Measurements from ENCODE around the gene RAET1E.
"Not testable (repeated sequence)": the region's sequence is repeated elsewhere in the genome, so short reads cannot be mapped to it uniquely, and the experiment has no call there.

RAET1E gene

GRCh38 chr6:149909701-149910470, 12.0 kb upstream of the RAET1E start:
- DNase-seq (ENCODE audit: low read depth): no peak

- not testable (repeated sequence) for DNase-seq (ENCODE audit: low read depth)
Observed at GRCh38 chr6:149908480-149908879, 10.6 kb upstream of the RAET1E start.

DNA sequence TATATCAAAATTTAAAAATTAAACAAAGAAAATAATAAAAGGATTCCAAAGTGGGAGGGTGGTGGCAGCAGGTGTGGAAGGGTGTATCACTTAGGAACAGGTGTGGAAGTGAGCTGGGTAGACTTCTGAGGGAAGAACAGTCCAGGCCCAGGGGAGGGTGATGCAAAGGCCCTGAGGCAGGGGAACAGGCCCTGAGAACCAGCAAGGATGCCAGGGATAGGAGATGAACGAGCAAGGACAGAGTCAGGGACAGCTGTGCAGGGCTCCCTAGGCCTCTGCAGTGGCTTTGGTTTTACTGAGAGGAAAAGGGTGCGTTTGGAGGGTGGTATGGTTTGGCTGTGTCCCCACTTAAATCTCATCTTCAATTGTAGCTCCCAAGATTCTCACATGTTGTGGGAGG, 9.4 kb upstream of the RAET1E start:
- no peak for DNase-seq (ENCODE audit: low read depth)

GRCh38 chr6:149906405-149906804, 8.5 kb upstream of the RAET1E start:
- DNase-seq (ENCODE audit: low read depth): no peak

DNA sequence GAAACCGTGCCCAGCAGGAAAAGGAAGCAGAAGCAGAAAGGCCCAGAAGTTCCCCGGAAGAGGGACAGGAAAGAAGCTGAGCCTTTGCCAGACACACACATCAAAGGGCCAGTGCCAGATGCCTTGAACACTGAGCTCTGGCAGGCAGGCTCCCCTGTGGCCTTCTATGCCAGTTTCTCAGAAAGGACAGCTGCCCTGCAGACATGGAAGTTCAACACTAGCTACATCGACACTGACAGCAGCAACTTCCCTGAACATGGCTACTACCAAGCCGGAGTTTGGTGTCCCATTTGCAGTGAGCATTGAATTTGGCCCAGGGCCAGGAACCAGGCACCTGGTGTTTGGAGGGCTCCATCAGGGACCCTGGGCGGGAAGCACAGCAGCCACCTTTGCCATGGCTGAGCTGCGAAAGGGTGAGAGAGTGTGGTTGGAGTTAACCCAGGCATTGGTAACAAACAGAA, 8.0 kb upstream of the RAET1E start:
- no peak for DNase-seq (ENCODE audit: low read depth)

- no peak for DNase-seq (ENCODE audit: low read depth)
Observed at GRCh38 chr6:149905371-149905910, 7.5 kb upstream of the RAET1E start.

- no peak for DNase-seq (ENCODE audit: low read depth)
Observed at GRCh38 chr6:149904661-149905370, 6.9 kb upstream of the RAET1E start.

DNA sequence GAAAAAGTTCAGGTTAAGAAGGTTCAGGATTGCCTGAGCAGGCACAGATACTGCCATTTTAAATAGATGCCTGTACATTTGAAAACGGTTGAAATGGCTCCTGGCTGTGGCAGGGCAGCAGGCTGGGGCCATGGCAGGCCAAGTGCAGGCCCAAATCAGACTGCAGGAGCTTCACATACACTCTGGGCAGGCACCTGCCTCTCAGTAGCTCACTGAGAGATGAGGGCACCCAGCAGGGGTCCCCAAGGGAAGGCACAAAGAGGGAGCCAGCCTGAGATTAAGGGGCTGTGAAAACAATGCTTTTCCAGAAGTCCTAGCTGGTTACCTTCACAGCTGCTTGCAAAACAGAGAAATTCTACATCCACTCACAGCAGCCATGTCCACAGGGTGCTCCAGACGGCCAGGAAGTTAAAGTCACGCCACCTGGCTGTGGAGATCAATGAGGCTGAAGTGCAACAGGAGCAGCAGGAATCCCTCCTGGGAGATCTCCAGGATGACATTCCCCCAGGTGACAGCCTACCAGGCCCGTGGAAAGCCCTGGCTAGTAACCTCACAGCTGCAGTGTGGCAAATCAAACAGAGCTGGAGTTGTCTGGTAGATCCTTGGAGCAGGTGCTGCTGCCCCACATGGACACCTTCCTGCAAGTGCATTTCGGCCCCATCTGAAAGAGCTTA, 6.2 kb upstream of the RAET1E start:
- DNase-seq (ENCODE audit: low read depth): no peak

GRCh38 chr6:149901444-149902140, 3.7 kb upstream of the RAET1E start:
- no peak for DNase-seq (ENCODE audit: low read depth)

- no peak for DNase-seq (ENCODE audit: low read depth)
Observed at GRCh38 chr6:149900620-149901443, 2.9 kb upstream of the RAET1E start.

GRCh38 chr6:149899926-149900619, 2.2 kb upstream of the RAET1E start:
- no peak for DNase-seq (ENCODE audit: low read depth)

- no peak for DNase-seq (ENCODE audit: low read depth)
Observed at GRCh38 chr6:149899486-149899885, 1.6 kb upstream of the RAET1E start.

DNA sequence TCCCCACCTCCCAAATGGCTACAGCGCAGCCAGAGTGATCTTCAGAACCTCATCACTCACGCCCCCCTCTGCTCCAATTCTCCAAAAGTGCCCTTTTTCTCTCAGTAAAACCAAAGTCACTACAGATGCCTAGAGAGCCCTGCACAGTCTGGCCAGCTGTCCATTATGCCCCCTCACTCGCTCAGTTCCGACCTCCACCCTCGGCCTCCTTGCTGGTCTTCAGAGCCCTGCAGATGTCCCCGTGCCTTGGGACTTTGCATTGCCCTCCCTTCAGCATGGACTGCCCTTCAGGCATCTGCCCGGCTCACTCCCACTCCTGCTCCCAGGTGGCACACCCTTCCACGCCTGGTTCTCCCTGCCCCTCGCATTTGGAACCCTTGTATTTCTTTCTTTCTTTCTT, 1.1 kb upstream of the RAET1E start:
- DNase-seq (ENCODE audit: low read depth): no peak

GRCh38 chr6:149897015-149897697, 757 bp downstream of the RAET1E start:
- no peak for DNase-seq (ENCODE audit: low read depth)

DNA sequence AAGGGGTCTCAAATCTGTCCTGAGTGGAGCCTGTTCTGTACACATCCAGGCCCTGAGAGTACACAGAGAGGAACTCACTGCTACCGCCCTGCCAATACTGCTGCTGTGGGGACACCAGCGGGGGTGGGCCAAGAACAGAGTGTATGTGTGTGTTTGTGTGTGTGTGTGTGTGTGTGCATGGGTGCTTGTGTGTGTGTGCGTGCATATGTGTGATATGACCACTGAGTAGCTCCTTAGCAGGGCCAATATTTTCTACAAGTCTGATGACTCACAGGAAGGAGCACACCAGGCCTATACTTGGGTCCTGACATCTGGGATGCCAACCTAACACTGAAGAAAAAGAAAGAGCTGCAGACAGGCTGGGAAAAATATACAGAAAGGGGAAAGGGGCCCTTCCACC, 1.4 kb downstream of the RAET1E start:
- no peak for DNase-seq (ENCODE audit: low read depth)

DNA sequence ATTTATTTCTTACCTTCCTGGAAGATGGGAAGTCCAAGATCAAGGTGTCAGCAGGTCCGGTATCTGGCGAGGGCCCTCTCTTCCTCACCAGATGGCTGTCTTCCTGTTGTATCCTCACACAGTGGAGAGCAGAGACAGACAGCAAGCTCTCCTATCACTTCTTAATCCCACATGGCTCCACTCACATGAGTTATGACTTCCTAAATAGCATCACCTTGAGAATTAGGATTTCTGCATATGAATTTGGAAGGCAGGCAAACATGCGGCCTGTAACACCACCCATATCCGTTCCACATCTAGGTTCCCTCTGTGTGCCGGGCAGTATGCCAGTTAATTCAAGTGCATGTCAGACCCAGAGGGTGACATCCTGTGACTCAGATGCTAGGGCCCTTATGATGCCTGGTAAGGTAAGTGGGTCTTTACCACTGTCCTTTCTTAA, 2.1 kb downstream of the RAET1E start:
- DNase-seq (ENCODE audit: low read depth): peak; percentile 12

DNA sequence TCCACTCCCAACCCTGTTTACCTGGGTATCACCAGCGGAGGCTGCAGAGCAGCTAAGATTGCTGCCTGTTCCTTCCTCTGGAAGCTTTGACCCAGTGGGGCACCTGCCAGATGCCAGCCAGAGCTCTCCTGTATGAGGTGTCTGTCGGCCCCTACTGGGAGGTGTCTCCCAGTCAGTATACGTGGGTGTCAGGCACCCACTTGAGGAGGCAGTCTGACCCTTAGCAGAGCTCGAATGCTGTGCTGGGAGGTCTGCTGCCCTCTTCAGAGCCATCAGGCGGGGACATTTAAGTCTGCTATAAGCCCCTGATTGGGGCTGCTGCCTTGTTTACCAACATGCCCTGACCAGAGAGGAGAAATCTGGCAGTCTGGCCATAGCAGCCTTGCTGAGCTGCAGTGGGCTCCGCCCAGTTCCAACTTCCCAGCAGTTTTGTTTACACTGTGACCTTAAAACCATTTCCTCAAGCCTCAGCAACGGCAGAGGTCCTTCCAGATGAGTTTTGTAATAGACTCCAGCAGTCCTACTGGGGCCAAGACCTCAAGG, 2.8 kb downstream of the RAET1E start:
- no peak for DNase-seq (ENCODE audit: low read depth)

GRCh38 chr6:149891864-149892263, 6.0 kb downstream of the RAET1E start:
- DNase-seq (ENCODE audit: low read depth): not testable (repeated sequence)

DNA sequence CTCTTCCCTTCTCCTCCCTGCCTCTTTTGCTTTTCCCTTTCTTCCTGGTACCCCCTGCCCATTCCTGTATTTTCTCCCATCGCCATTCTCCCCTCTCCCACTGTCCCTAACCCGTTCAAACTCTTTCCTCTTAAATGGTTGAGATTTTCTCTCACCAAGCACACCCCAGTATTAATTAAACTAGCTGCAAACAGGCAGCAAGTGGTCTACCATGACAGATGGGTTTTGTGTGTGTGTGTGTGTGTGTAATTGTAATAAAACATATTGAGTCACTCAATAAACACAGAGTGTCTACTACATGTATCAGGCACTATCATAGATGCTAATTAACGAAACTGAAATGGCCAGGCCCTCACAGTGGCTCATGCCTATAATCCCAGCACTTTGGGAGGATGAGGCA, 6.7 kb downstream of the RAET1E start:
- DNase-seq (ENCODE audit: low read depth): no peak

Measured in T follicular helper cell (primary cell).